Epithelial cell of proximal tubule (primary cell): ENCODE measurements around the gene PEX6. TPM values are rescaled to one million over a fixed set of nuclear protein-coding genes. Genes with fewer than 3 reads are reported as not detected.

Source experiments
- DNase-seq: peaks from one replicate; pipeline ENCODE4 v3.0.0-alpha.2; 2011; ENCODE audit warnings: low read depth
- H3K4me3 ChIP-seq: 2 replicates; pipeline ENCODE4 v1.5.1; 2011; ENCODE audit warnings: low read depth, mild to moderate bottlenecking, low read length
- CTCF ChIP-seq: conservative IDR thresholded peaks from 2 replicates; pipeline ENCODE4 v1.5.1; 2012; ENCODE audit warnings: low read depth, mild to moderate bottlenecking, low read length
- total RNA-seq: library from RNA; depleted of rRNA; stranded (reverse); fragments of >200 nt; gene quantifications from 2 replicates; pipeline ENCODE4 v1.2.3, GENCODE V29; 2015

Gene PEX6
- total RNA-seq, 1 donor from 2014 or later: 19.5 TPM

GRCh38 chr6:42936398-42936797, 42.6 kb downstream of the PEX6 start:
- no peak for TF ChIP-seq CTCF
- DNase-seq: no peak
- H3K4me3 ChIP-seq: no peak overlapping the region

GRCh38 chr6:42935322-42935721, 43.7 kb downstream of the PEX6 start:
- no peak overlapping the region for H3K4me3 ChIP-seq
- no peak for TF ChIP-seq CTCF
- no peak for DNase-seq

- no peak for DNase-seq
- H3K4me3 ChIP-seq: no peak overlapping the region
- TF ChIP-seq CTCF: no peak
Measured at GRCh38 chr6:42933205-42933604, 45.8 kb downstream of the PEX6 start.

GRCh38 chr6:42932412-42932811, 46.6 kb downstream of the PEX6 start:
- no peak for TF ChIP-seq CTCF
- no peak overlapping the region for H3K4me3 ChIP-seq
- no peak for DNase-seq

- TF ChIP-seq CTCF: no peak
- no peak for DNase-seq
Measured at GRCh38 chr6:42929821-42930360, 49.1 kb downstream of the PEX6 start.

GRCh38 chr6:42928986-42929820, 49.8 kb downstream of the PEX6 start, which contains the start of gene CNPY3:
Gene CNPY3 (plus strand): TSS chr6:42929480. CDS start chr6:42929571, 91 bp downstream.
- DNase-seq: peak; percentile 94
- no peak for TF ChIP-seq CTCF
- peak within 1 kb of the TSS; percentile 68 for H3K4me3 ChIP-seq

More at GRCh38 chr6:42929821-42930360, 49.1 kb downstream of the PEX6 start:
- H3K4me3 ChIP-seq: peak overlapping the region; percentile 68
